Colon (tissue), 2 donors: ENCODE measurements around the gene WDR59.
"Not testable (repeated sequence)": the region's sequence is repeated elsewhere in the genome, so short reads cannot be mapped to it uniquely, and the experiment has no call there.

Experiments
- FAIRE-seq: peaks from 2 replicates; lab custom pipeline; 2012; peaks lifted over from hg19 to GRCh38; lab: Jason Lieb, UNC
- donor health status: control.
- donor health status: control.

WDR59 gene

DNA sequence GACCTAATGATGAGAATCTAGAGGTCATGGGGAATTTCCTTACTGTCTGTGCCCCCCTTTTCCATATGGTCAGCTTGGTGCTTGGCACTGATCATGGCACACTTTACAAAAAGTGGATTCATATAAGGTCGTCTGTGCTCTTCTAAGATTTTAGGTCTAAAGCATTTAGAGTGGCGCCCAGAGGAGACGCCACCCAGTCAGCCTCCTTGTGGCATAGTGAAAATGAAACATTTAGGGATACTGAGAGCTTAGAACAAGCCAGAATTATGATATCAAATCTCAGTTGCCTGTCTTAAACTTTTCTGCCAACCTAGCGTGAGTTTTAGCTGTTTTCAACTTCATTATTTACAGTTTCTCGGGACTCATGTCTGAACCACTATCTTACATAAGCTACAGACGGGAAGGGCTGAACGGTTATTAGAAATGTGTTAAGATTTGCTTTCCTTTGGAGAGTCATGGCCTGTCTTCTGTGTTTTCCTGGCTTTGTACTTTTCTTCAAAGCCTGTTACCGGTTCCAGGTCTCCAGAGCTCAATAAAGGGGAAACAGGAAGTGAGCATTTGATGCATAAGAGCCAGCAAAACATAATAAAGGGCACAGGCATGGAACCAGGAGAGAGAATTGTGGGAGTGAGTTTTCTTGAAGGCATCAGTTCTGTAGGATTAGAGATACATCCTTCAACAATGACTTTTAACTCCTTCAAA lies 27.6 kb upstream of the WDR59 start:
- no peak for FAIRE-seq

DNA sequence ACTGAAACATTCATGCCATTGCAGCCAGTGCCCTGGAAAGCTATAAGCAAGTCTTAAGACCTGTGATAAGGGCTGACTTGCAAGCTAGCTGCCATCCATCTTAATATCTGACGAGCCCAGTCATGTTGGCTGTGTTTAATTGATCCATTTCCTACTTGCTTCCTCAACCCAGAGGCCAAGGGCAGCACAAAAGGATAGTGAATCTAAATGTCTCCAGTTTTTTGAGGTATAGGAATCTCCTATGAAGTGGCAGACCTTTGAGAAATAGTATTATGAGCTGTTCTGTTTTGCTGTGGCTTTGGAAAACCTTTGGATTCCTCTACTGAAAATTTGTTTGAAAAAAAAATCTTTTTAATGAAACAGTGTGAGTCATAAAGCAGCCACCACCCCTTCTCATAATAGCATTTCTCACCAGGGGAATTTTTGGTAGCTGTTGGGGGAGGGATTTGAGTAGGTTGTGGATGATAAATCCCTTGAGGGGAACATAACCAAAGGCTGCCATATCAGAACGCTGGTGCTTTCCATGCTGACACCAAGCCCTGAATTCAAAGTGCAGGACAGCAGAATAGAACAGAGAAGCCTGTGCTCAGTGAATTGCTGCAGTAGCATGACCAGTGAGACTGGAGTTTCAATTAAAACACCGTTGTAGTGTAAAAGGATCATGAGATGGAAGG lies 26.8 kb upstream of the WDR59 start:
- FAIRE-seq: no peak

DNA sequence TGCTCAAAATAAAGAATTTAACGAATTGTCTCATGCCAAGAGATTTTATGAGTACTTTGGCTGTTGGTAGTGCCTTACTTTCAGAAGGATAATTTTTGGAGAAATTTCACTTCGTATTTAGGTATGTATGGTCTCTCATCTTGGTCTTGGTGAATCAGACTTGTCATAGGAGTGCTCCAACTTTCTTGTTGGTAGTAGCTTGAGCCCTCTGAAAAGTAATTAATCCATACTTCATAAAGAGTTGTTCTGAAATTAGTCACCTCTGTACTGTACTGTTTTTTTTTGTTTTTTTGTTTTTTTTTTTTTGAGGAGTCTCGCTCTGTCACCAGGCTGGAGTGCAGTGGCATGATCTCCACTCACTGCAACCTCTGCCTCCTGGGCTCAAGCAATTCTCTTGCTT lies 25.5 kb upstream of the WDR59 start:
- no peak for FAIRE-seq

DNA sequence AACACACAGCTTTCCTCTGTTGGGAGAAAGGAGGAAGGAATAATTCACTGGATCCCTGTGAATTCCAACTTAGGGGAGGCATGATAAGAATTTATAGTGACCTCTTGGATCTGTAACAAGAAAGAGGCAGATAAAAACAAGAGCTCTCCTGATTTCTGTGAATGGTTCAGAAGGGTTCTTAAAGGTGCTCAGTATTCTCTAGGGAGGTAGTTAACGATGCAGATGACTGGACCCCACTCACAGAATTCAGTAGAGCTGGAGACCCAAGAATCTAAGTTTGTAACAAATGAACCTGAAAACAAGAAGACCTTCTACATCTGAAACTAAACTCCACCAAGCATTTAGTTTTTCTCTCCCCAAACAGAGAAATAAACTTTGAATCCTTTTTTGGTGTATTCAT lies 22.5 kb upstream of the WDR59 start:
- no peak for FAIRE-seq

DNA sequence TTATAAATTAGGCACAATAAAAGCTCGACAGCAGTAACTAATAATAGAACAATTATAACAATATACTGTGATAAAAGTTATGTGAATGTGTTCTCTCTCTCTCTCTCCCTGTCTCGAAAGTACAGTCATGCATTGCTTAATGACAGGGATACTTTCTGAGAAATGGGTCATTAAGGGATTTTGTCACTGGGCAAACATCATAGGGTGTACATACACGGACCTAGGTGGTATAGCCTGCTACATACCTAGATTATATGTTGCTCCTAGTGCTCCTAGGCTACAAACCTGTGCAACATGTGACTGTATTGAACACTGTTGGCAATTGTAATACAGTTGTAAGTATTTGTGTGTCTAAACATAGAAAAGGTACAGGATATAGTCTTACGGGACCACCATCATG lies 20.8 kb upstream of the WDR59 start:
- FAIRE-seq: no peak

DNA sequence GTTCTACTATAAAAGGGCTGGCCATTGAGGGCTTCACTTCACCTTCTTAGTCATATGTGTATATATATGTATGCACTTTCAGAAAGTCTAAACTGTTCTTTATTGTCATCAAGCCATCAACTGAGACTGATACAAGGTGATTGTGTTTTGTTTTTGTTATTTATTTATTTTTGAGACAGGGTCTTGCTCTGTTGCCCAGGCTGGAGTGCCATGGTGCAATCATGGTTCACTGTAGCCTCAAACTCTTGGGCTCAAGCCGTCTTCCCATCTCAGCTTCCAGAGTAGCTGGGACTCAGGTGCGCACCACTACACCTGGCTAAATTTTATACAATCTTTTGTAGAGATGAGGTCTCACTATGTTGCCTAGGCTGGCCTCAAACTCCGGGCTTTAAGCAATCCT lies 19.5 kb upstream of the WDR59 start:
- FAIRE-seq: no peak

DNA sequence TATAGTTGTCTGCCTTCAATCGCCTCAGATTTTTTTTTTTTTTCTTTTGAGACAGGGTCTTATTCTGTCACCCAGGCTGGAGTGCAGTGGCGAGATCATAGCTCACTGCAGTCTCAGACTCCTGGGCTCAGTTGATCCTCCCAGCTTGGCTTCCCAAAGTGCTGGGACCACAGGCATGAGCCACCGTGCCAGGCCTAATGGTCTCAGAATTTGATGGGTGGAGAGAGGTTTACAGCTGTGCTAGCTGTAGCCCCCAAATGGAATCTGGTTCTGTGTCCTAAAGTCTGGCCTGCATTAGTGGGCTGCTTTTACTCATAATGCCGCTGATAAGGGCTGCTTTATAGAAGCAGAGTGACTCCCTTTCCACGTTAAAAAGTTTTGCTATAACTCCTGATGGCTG lies 19.0 kb upstream of the WDR59 start:
- no peak for FAIRE-seq

DNA sequence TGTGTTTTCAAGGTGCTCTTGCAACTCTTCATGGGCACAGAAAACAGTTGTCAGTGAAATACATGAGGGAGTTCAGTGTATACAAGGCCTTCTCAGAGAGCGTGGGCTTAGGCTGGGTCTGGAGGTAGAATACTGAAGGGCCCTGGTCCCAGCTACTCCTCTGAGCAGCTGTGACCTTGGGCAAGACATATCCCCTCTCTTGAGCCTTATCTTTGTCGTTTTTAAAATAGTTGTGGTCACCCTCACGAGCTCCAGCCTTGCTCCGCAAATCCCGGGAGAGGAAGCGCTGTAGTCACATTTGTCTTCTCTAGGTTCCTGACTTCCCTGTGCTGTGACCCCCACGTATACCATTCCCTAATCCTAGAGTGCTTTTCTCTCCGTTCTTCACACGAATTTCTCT lies 17.6 kb upstream of the WDR59 start:
- FAIRE-seq: no peak

DNA sequence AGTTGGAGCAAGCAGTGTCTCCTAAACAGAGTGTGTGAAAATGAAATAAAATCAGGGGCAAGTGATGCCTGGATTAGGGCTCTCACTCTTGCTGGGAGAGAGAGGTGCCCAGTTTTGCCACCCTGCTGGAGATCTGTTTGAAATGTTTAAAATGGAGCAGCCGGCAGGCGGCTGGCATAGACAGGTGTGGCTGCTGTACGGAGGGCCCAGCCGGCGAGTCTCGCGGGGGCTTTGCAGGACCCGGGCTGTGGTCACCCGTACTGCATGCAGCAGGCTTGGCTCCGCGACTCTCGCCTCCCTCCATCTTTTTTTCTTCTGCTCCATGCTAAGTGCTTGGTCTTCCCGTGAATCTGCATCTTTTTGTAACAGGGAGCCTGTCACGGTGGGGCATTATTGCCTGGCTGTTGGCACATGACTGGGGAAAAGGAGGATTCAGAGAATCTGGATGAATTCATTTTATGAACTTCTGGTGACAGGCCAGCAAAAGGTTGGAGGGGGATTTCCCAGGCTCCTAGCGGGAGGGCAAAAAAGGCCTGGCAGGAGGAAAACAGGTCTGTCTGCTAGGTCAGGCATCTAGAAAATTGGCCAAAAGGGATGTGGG lies 15.7 kb upstream of the WDR59 start:
- no peak for FAIRE-seq

DNA sequence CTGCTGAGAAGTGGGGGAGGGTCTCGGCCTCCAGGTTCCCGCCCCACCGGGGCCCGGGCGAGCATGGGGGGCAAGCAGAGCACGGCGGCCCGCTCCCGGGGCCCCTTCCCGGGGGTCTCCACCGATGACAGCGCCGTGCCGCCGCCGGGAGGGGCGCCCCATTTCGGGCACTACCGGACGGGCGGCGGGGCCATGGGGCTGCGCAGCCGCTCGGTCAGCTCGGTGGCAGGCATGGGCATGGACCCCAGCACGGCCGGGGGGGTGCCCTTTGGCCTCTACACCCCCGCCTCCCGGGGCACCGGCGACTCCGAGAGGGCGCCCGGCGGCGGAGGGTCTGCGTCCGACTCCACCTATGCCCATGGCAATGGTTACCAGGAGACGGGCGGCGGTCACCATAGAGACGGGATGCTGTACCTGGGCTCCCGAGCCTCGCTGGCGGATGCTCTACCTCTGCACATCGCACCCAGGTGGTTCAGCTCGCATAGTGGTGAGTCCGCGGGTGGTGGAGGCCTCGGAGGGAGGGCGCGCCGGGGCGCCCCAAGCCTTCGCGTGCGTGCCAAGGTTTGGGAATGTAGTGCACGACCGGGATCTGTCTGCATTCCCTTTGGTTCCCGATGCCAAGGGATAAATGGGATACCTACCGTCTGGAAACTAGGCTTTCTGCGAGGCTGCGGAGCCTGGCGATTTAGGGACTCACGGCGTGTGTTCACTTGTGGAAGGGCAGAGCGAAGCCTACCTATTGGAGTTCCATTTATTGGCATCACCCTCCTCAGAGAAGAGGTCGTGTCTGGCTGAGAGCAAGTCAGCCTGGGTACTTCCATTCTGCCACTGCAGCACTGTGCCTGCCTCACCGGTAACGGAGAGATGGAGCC lies 14.9 kb upstream of the WDR59 start:
- no peak for FAIRE-seq

DNA sequence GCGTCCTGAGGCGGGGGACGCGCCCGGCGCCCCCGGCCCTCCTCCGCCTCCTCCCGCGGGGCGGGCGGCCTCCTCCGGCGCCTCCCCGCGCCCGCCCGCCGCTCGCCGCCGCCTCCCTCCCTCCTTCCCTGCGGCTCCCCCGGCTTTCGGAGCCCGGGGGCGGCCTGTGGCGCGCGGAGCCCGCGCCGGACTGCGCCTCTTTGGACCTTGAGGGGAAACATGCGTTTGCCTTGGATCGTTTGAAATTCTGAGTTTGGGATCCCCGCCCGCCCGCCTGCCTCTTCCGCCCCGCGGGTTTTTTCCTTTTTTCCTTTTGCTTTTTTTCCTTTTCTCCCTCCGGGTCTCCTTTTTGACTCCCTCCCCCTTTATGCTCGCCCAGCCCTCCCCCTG lies 14.3 kb upstream of the WDR59 start:
- no peak for FAIRE-seq

DNA sequence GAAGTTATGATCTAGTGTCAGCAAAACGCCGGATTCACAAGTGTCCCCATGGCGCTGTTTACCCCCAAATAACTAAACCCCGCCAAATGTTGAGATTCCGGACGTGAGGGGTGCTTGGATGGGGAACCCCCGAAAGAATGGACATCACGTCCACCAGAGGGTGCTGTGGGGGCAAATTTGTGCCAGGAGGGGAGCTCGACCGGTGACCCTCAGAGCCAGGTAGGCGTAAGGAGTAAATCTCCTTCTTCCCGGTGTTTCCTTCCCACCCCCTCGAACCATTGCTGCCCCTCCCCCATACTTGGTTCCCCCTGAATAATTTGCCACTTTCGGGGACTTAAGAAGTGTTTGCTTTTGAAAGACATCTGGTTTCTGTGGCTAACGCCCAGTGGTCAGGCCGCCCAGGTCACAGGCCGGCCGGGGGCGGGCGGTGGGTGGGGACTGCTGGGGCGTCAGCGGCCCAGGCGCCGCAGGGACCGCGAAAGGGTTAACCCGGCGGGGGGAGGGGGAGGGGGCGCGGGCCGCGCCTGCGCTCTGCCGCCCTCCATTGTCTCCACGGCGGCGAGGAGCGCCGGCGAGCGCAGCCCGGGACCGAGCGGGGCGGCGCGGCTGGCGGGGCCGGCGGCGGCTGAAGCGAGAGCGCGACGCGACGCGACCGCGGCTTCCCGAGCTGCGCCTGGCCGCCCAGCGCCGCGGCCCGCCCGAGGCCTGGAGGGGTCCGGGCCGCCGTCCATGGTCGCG lies 13.7 kb upstream of the WDR59 start, which contains the start of gene ZNRF1:
Gene ZNRF1, plus strand, starts transcription at position 544 of the 738 bp plus-strand sequence. CDS start 648 bp downstream, outside the sequence.
- FAIRE-seq: no peak

DNA sequence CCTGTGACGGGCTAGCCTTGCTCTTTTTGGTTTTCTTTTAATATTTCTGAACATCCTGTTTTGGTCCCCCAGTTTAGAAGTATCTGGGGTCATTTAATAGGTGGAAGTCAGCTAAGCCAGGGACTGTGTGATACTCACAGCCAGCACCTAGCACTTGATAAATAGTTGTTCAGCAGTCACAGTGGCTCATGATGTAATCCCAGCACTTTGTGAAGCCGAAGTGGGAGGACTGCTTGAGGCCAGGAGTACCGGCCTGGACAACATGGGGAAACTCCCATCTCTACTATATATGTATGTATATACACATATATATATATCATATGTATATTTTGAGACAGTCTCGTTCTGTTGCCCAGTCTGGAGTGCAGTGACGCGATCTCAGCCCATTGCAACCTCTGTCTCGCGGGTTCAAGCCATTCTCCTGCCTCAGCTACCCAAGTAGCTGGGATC lies 12.1 kb upstream of the WDR59 start:
- no peak for FAIRE-seq

DNA sequence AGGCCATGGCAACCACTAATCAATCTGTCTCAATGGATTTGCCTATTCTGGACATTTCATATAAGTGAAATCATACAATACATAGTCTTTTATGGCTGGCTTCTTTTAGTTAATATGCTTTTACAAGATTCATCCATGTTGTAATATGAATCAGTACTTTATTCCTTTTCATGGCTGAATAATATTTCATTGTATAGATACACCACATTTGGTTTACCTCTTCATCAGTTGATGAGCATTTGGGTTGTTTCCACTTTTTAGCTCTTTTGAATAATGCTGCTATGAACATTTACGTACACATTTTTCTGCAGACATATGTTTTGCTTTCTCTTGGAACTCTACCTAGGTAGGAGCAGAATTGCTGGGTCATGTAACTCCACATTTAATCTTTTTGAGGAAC lies 11.1 kb upstream of the WDR59 start:
- no peak for FAIRE-seq

DNA sequence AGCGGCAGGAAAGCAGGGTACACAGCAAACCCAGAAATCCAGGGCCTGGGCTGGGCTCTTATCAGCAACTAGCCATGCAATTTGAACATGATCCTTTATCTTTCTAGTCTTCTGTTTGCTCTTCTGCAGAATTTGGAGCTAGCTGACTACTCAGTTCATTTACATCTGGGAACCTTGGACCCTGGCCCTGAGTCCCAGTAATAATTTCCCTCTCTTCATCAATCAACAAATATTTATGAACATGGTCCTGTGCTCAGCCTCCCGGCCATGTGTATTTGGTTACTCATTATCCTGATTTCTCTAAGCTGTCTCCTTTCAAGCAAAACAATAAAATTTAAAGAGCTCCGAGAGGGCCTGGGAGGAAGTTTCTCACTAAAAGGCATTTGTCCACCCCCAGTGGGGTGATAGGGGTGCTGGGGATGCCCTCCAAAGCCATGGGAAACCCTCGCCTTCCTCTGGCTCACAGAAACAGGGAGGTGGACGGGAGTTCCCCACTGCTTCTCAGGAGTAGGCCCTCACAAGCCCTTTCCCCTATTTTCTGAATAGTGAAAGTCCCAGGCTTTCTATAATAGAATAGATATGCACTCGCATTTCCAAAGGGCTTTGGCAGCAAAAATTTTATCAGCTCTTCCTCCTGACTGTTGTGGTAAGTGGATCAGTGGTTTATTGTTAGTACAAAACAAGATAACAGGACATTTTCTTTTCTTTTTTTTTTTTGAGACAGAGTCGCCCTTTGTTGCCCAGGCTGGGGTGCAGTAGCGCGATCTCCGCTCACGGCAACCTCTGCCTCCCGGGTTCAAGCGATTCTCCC lies 6.9 kb upstream of the WDR59 start:
- no peak for FAIRE-seq

DNA sequence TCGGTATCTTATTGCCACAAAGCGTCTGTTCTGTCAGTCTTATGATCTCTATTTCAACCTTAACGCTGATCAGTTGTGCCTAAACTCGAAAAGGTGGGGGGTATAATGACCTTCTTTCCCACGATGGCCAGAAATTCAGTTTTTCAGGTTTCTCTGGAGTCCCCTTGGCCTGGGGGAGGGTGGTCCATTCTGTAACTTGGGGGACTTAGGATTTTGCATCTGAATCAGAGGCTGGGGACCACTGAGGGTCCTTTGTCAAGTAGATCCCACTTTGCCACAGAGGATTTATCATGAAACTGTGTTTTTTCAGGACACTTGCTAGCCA lies 6.3 kb upstream of the WDR59 start:
- FAIRE-seq: no peak

DNA sequence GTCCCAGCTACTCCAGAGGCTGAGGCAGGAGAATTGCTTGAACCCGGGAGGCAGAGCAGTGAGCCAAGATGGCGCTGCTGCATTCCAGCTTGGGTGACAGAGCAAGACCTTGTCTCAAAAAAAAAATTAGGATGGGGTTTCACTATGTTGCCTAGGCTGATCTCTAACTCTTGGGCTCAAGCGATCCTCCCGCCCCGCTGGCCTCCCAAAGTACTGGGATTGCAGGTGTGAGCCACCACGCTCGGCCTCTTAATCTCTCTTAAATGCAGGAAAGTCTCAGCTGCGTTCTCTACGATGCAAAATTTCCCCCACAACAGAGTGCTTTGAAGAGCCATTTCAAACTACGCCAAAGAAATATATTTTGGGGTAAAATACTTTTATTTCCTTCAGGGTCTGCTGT lies 5.9 kb upstream of the WDR59 start:
- no peak for FAIRE-seq

DNA sequence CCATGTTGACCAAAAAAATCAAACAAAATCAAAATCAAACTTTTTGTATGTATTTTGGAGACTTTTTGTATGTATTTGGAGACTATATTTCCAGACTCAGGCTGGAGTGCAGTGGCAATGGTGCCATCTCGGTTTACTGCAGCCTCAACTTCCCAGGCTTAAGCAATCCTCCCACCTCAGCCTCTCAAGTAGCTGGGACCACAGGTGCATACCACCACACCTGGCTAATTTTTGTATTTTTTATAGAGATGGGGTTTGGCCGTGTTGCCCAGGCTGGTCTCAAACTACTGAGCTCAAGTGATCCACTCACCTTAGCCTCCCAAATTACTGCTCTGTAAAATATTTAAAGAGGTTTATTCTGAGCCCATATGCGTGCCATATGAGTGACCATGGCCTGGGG lies 4.9 kb upstream of the WDR59 start:
- FAIRE-seq: not testable (repeated sequence)

DNA sequence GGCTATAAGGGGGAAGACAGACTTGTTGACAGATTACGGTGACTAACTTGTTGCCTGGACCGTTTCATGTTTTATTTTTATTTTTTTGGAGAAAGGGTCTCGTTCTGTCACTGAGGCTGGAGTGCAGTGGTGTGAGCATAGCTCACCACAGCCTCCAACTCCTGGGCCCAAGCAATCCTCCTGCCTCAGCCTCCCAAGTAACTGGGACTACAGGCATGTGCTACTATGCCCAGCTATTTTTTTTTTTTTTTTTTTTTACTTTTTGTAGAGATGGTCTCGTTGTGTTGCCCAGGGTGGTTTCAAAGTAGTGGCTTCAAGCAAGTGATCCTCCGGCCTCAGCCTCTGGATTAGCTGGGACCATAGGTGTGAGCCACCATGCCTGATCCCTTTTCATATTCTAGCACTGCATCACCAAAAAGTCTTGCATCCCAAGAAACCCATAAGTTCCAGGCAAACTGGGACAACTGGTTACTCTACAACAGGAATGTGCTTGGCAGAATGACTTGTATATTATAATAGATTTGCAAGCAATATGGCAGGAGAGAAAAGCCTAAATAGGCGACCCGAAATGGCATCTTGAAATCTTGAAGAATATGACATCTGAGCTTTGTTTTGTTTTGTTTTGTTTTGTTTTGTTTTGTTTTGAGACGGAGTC lies 2.2 kb upstream of the WDR59 start:
- no peak for FAIRE-seq

DNA sequence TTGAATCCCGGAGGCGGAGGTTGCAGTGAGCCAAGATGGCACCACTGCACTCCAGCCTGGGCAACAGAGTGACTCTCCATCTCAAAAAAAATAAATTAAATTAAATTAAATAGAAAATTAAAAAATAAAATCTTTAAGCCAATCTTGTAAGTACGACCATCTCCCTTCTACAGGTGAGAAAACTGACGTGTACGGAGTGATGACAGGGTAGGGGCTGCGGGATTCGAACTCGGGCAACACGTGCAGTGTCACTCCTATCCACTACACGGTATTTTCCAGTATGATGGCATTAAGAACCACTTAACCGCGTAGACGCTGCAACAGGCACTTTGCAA lies 762 bp downstream of the WDR59 start:
- FAIRE-seq: no peak

DNA sequence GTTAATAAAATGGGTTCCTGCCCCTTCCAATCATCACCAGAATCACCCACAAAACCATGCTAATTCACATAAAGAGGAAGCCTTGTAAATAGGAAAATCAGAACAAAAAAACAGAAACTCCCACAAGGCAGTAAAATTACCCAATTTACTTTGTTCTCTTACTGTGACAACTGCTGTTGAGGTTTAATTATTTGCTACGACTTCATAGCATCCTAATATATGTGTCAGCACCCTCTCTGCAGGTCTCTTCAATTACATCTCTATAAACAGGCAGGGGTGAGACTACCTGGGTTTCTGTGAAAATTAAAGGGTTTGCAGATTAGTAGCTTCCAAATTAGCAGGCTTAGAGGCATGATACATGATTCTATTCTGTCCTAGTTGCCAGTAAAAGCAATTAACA lies 2.7 kb downstream of the WDR59 start:
- FAIRE-seq: no peak
